Keratinocyte (primary cell): ENCODE results near the gene LARGE1. TPM values are rescaled to one million over a fixed set of nuclear protein-coding genes. Genes with fewer than 3 reads are reported as not detected.

ENCODE experiments used
- DNase-seq: peaks from one replicate; pipeline ENCODE4 v3.0.0-alpha.2; 2011; ENCODE audit warnings: low read depth, missing footprints, low spot score
- FAIRE-seq: peaks from 2 replicates; lab custom pipeline; 2011; peaks lifted over from hg19 to GRCh38; lab: Jason Lieb, UNC
- H2AFZ ChIP-seq: 2 replicates; pipeline ENCODE4 v1.6.0; 2012; ENCODE audit warnings: low read length, control low read depth, inconsistent platforms; ENCODE audit not compliant: control insufficient read depth
- H3K27ac ChIP-seq: 2 replicates; pipeline ENCODE4 v1.5.1; 2011; ENCODE audit warnings: low read length; ENCODE audit not compliant: control insufficient read depth, insufficient read depth
- H3K27me3 ChIP-seq: 3 replicates; pipeline ENCODE4 v1.6.0; 2011; ENCODE audit warnings: low read length; ENCODE audit not compliant: control insufficient read depth, insufficient read depth; ENCODE audit errors: extremely low read depth
- H3K36me3 ChIP-seq, 2 experiments: 2 replicates in 1 of 2; 3 replicates in 1 of 2; pipeline ENCODE4 v1.5.1; 2011; ENCODE audit warnings: low read length in 2 of 2, mild to moderate bottlenecking in 1 of 2; ENCODE audit not compliant: control insufficient read depth in 2 of 2, insufficient read depth in 2 of 2; ENCODE audit errors: extremely low read depth in 1 of 2
- H3K4me1 ChIP-seq: 3 replicates; pipeline ENCODE4 v1.5.1; 2011; ENCODE audit warnings: low read length; ENCODE audit not compliant: control insufficient read depth, insufficient read depth; ENCODE audit errors: extremely low read depth
- H3K4me2 ChIP-seq: 3 replicates; pipeline ENCODE4 v1.6.0; 2011; ENCODE audit warnings: low read depth, low read length; ENCODE audit not compliant: control insufficient read depth, insufficient read depth; ENCODE audit errors: extremely low read depth
- H3K4me3 ChIP-seq, 3 experiments: fragments of 200-600 bp in 1 of 3; sonication (generic) in 1 of 3; 2 replicates in 2 of 3; 3 replicates in 1 of 3; pipeline ENCODE4 v1.5.1; 2011 to 2016; ENCODE audit warnings: low read length in 3 of 3, mild to moderate bottlenecking in 3 of 3, control low read depth in 2 of 3, inconsistent platforms in 1 of 3, low read depth in 1 of 3, mixed read lengths in 1 of 3, mixed run types in 1 of 3, moderate library complexity in 1 of 3; ENCODE audit not compliant: control insufficient read depth in 2 of 3, insufficient read depth in 2 of 3; ENCODE audit errors: extremely low read depth in 1 of 3
- H3K79me2 ChIP-seq: 2 replicates; pipeline ENCODE4 v1.6.0; 2012; ENCODE audit warnings: low read length; ENCODE audit not compliant: control insufficient read depth, insufficient read depth
- H3K9ac ChIP-seq: 3 replicates; pipeline ENCODE4 v1.6.0; 2011; ENCODE audit warnings: low read length; ENCODE audit not compliant: control insufficient read depth, insufficient read depth; ENCODE audit errors: extremely low read depth
- H3K9me1 ChIP-seq: 3 replicates; pipeline ENCODE4 v1.6.0; 2011; ENCODE audit warnings: low read length; ENCODE audit not compliant: control insufficient read depth, insufficient read depth; ENCODE audit errors: extremely low read depth
- H3K9me3 ChIP-seq: 2 replicates; pipeline ENCODE4 v1.5.1; 2012; ENCODE audit warnings: low read depth, low read length; ENCODE audit not compliant: control insufficient read depth
- H4K20me1 ChIP-seq: 3 replicates; pipeline ENCODE4 v1.6.0; 2011; ENCODE audit warnings: low read length; ENCODE audit not compliant: control insufficient read depth, insufficient read depth; ENCODE audit errors: extremely low read depth
- CTCF ChIP-seq, 3 experiments: IDR thresholded peaks in 1 of 3; conservative IDR thresholded peaks in 1 of 3; optimal IDR thresholded peaks in 1 of 3; 2 replicates in 2 of 3; 3 replicates in 1 of 3; pipeline versions ENCODE3 to v1.5.1; 2011; ENCODE audit warnings: low read length in 3 of 3, mild to moderate bottlenecking in 3 of 3, moderate library complexity in 2 of 3, control low read depth in 1 of 3, inconsistent platforms in 1 of 3; ENCODE audit not compliant: insufficient read depth in 2 of 3; ENCODE audit errors: extremely low read depth in 1 of 3
- EZH2 ChIP-seq: IDR thresholded peaks from one replicate; pipeline ENCODE4 v1.6.1; 2012; ENCODE audit warnings: inconsistent platforms, mild to moderate bottlenecking, low read length, moderate library complexity
- dilution Hi-C: fragments of 300-500 bp; cut with MboI; formaldehyde crosslinking; loops from one replicate; pipeline ENCODE4 v1.7.0; 2020; ENCODE audit warnings: low sequenced_read_pairs; ENCODE audit not compliant: extremely low pct_ligation_motif_present
- polyA plus RNA-seq, 5 experiments: library from polyadenylated mRNA; depleted of rRNA in 3 of 5; stranded (reverse) in 3 of 5; stranded (forward) in 1 of 5; unstranded in 1 of 5; fragments of >200 nt; gene quantifications; 1 replicate in 1 of 5; 2 replicates in 3 of 5; 3 replicates in 1 of 5; pipeline versions ENCODE4 v1.2.1 to v1.2.3, GENCODE V29; 2011 to 2012; ENCODE audit warnings: missing spikeins in 2 of 5, low read depth in 1 of 5, low replicate concordance in 1 of 5

Gene LARGE1
- polyA plus RNA-seq, 1 donor (not counting 4 experiments of a cell fraction or from before 2014, with no cell fraction given): 4.5 TPM

GRCh38 chr22:33848251-33848650 is 72.0 kb downstream of the LARGE1 start:
- H3K36me3 ChIP-seq: no peaks in the 10 kb centered on the region
- FAIRE-seq (no peak), DNase-seq (no peak)
- no peak overlapping the region for H3K9ac ChIP-seq
- H2AFZ ChIP-seq: no peak overlapping the region
- H3K4me3 ChIP-seq: no peak overlapping the region
- H3K79me2 ChIP-seq: no peaks in the 10 kb centered on the region
- dilution Hi-C loops: no loop called here
- H3K4me1 ChIP-seq: peaks cover 12% of the 10 kb centered on the region
- H4K20me1 ChIP-seq: no peaks in the 10 kb centered on the region
- no peak for TF ChIP-seq CTCF (optimal IDR thresholded peaks at IDR 0.05 in 1 of 3, IDR thresholded peaks at IDR 0.05 in 1 of 3, conservative IDR thresholded peaks at IDR 0.05 in 1 of 3; ENCODE audit: extremely low read depth in 1 of 3, insufficient read depth in 2 of 3, low read length in 3 of 3)
- TF ChIP-seq EZH2: no peak
- no peak overlapping the region for H3K27ac ChIP-seq
- no peaks in the 10 kb centered on the region for H3K9me1 ChIP-seq
- no peak overlapping the region for H3K4me2 ChIP-seq
- H3K27me3 ChIP-seq: no peaks in the 10 kb centered on the region
- H3K9me3 ChIP-seq: no peaks in the 10 kb centered on the region

- H3K27me3 ChIP-seq: no peaks in the 10 kb centered on the region
- H3K4me1 ChIP-seq: no peaks in the 10 kb centered on the region
- H3K9me1 ChIP-seq: no peaks in the 10 kb centered on the region
- no peaks in the 10 kb centered on the region for H3K9me3 ChIP-seq
- no peak overlapping the region for H3K9ac ChIP-seq
- no peak for TF ChIP-seq EZH2
- no peak for TF ChIP-seq CTCF (optimal IDR thresholded peaks at IDR 0.05 in 1 of 3, IDR thresholded peaks at IDR 0.05 in 1 of 3, conservative IDR thresholded peaks at IDR 0.05 in 1 of 3; ENCODE audit: extremely low read depth in 1 of 3, insufficient read depth in 2 of 3, low read length in 3 of 3)
- no peak for DNase-seq
- dilution Hi-C loops: no loop called here
- H3K79me2 ChIP-seq: no peaks in the 10 kb centered on the region
- no peak overlapping the region for H3K4me2 ChIP-seq
- no peak overlapping the region for H3K27ac ChIP-seq
- H3K4me3 ChIP-seq: no peak overlapping the region
- H2AFZ ChIP-seq: no peak overlapping the region
- H3K36me3 ChIP-seq: no peaks in the 10 kb centered on the region
- H4K20me1 ChIP-seq: no peaks in the 10 kb centered on the region
- no peak for FAIRE-seq
Observed at GRCh38 chr22:33844273-33844672, 76.0 kb downstream of the LARGE1 start.
